Measurements from ENCODE around the gene UBE3A.

The UBE3A gene

DNA sequence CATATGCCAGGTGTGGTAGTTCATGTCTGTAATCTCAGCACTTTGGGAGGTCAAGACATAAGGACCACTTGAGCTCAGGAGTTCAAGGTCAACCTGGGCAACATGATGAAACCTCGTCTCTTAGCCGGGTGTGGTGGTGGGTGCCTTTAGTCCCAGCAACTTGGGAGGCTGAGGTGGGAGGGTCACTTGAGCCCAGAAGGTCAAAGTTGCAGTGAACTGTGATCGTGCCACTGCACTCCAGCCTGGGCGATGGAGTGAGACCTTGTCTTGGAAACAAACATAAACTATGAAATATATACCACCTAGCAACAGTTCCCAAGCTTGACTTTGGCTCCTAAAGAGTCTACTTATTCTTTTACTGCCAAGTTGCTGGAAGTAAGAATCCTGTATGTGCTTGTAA lies 30.9 kb downstream of the UBE3A start:
- Mint-ChIP-seq H3K27ac (no peak overlapping the region), H3K27me3 (no peaks in the 10 kb centered on the region), H3K9me3 (peaks cover 1 to 6% of the 10 kb centered on the region in 2 donors), H3K36me3 (peaks cover 26 to 45% of the 10 kb centered on the region in 2 donors), H3K4me3 (no peak overlapping the region), H3K4me1 (peaks cover 26 to 57% of the 10 kb centered on the region in 2 donors)
- ATAC-seq (replicated peaks) (peak in 1 of 2 donors; percentile 38), DNase-seq (no peak)

DNA sequence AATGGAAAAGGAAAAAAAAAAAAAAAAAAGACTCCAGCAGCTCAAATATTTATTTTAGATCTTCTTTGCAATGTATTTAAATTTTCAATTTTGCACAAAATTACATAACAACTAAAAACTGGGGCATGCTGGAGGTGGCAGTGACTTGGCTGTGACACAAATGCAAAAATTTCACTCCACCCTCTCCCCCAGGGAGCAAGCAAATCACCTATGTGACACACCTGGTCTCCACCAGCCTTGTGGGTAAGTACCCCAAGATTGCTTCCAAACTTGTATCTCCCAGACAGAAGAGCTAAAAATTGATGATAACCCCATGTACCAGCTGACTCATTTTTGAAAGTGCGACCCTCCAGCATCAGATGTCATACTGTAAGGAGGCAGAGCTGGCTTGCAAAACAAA lies 32.0 kb downstream of the UBE3A start:
- ATAC-seq (replicated peaks) (no peak), DNase-seq (no peak)
- H3K9me3 Mint-ChIP-seq, result peaks cover 1 to 9% of the 10 kb centered on the region in 2 donors
- H3K27ac Mint-ChIP-seq, result no peak overlapping the region
- no peak overlapping the region for H3K4me3 Mint-ChIP-seq
- peaks cover 33 to 63% of the 10 kb centered on the region in 2 donors for H3K4me1 Mint-ChIP-seq
- H3K27me3 Mint-ChIP-seq, result no peaks in the 10 kb centered on the region
- peaks cover 35 to 53% of the 10 kb centered on the region in 2 donors for H3K36me3 Mint-ChIP-seq

GRCh38 chr15:25406261-25406660 lies 32.6 kb downstream of the UBE3A start:
- peaks cover 1 to 9% of the 10 kb centered on the region in 2 donors for H3K9me3 Mint-ChIP-seq
- H3K36me3 Mint-ChIP-seq, result peaks cover 39 to 54% of the 10 kb centered on the region in 2 donors
- H3K27ac Mint-ChIP-seq, result no peak overlapping the region
- ATAC-seq (replicated peaks) (no peak), DNase-seq (no peak)
- peaks cover 36 to 63% of the 10 kb centered on the region in 2 donors for H3K4me1 Mint-ChIP-seq
- H3K4me3 Mint-ChIP-seq, result no peak overlapping the region
- no peaks in the 10 kb centered on the region for H3K27me3 Mint-ChIP-seq

GRCh38 chr15:25403771-25404170 lies 35.1 kb downstream of the UBE3A start:
- ATAC-seq (replicated peaks), result peak; percentile 83 to 89
- no peak overlapping the region for H3K4me3 Mint-ChIP-seq
- peaks cover 1 to 9% of the 10 kb centered on the region in 2 donors for H3K9me3 Mint-ChIP-seq
- peaks cover 30 to 52% of the 10 kb centered on the region in 2 donors for H3K4me1 Mint-ChIP-seq
- no peak for DNase-seq
- no peaks in the 10 kb centered on the region for H3K27me3 Mint-ChIP-seq
- H3K36me3 Mint-ChIP-seq, result peaks cover 45 to 57% of the 10 kb centered on the region in 2 donors
- no peak overlapping the region for H3K27ac Mint-ChIP-seq

DNA sequence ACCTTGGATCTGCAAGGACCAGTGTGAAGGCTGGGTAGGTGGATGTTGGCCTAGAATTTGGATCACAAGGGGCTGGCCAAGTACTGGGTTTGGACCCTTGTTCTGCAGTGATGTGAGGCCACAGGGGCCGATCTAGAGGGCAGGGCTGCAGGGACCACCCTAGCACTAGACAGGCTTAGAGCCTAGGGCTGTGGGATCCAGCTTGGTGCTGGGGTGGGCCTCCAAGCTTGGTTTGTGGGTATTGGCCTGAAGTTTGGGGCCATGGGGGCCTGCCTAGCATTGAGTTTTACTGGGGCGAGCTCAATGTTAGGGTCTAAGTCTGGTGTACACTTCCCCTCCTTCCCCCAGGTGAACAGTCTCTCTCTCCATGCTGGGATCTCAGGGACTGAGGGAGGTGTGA lies 36.5 kb downstream of the UBE3A start:
- Mint-ChIP-seq H3K4me3 (no peak overlapping the region), H3K36me3 (peaks cover 53 to 69% of the 10 kb centered on the region in 2 donors), H3K9me3 (peaks cover 1 to 9% of the 10 kb centered on the region in 2 donors), H3K27me3 (no peaks in the 10 kb centered on the region), H3K4me1 (peaks cover 38 to 56% of the 10 kb centered on the region in 2 donors), H3K27ac (peak overlapping the region; percentile 20)
- ATAC-seq (replicated peaks), result no peak
- no peak for DNase-seq

- no peak overlapping the region for H3K4me3 Mint-ChIP-seq
- peaks cover 50 to 64% of the 10 kb centered on the region in 2 donors for H3K36me3 Mint-ChIP-seq
- H3K27ac Mint-ChIP-seq, result no peak overlapping the region
- peaks cover 34 to 47% of the 10 kb centered on the region in 2 donors for H3K4me1 Mint-ChIP-seq
- ATAC-seq (replicated peaks) (no peak), DNase-seq (no peak)
- no peaks in the 10 kb centered on the region for H3K27me3 Mint-ChIP-seq
- peaks cover under 1 to 9% of the 10 kb centered on the region in 2 donors for H3K9me3 Mint-ChIP-seq
Measured at GRCh38 chr15:25401501-25401900, 37.3 kb downstream of the UBE3A start.

DNA sequence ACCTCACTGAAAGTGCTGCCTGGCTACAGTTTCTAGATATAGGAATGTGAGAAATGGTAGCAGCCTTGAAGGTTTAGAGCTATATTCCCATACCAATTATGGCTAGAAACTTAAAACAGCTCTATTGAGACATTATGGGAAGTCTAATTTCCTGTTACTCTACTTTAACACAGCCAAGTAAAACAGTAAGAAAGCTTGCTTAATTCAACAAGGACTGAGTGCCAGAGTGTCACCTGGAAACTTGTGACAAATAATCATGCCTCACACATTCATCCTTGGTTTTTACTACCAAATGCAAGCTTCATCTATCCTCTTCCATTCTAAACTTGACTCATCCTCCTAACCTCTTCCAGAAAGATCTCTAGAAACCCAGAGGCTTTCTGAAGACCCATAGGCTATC lies 41.7 kb downstream of the UBE3A start:
- Mint-ChIP-seq H3K9me3 (no peaks in the 10 kb centered on the region), H3K36me3 (peaks cover 33 to 52% of the 10 kb centered on the region in 2 donors), H3K27ac (no peak overlapping the region), H3K4me3 (no peak overlapping the region), H3K4me1 (peaks cover 18 to 29% of the 10 kb centered on the region in 2 donors), H3K27me3 (no peaks in the 10 kb centered on the region)
- ATAC-seq (replicated peaks) (no peak), DNase-seq (no peak)

- no peaks in the 10 kb centered on the region for H3K27me3 Mint-ChIP-seq
- no peak overlapping the region for H3K27ac Mint-ChIP-seq
- H3K4me3 Mint-ChIP-seq, result no peak overlapping the region
- no peak for ATAC-seq (replicated peaks)
- no peak for DNase-seq
- peaks cover 15 to 25% of the 10 kb centered on the region in 2 donors for H3K4me1 Mint-ChIP-seq
- H3K36me3 Mint-ChIP-seq, result peaks cover 33 to 49% of the 10 kb centered on the region in 2 donors
- no peaks in the 10 kb centered on the region for H3K9me3 Mint-ChIP-seq
Measured at GRCh38 chr15:25394898-25395297, 43.9 kb downstream of the UBE3A start.

GRCh38 chr15:25392806-25393205 lies 46.0 kb downstream of the UBE3A start:
- no peak for DNase-seq
- no peak overlapping the region for H3K4me3 Mint-ChIP-seq
- H3K27ac Mint-ChIP-seq, result no peak overlapping the region
- peaks cover 40 to 51% of the 10 kb centered on the region in 2 donors for H3K36me3 Mint-ChIP-seq
- no peak for ATAC-seq (replicated peaks)
- peaks cover 0 to 3% of the 10 kb centered on the region in 2 donors for H3K9me3 Mint-ChIP-seq
- H3K27me3 Mint-ChIP-seq, result no peaks in the 10 kb centered on the region
- H3K4me1 Mint-ChIP-seq, result peaks cover 20 to 37% of the 10 kb centered on the region in 2 donors

- peaks cover 0 to 3% of the 10 kb centered on the region in 2 donors for H3K9me3 Mint-ChIP-seq
- ATAC-seq (replicated peaks) (no peak), DNase-seq (no peak)
- peaks cover 14 to 37% of the 10 kb centered on the region in 2 donors for H3K4me1 Mint-ChIP-seq
- H3K36me3 Mint-ChIP-seq, result peaks cover 34 to 51% of the 10 kb centered on the region in 2 donors
- H3K27ac Mint-ChIP-seq, result no peak overlapping the region
- no peaks in the 10 kb centered on the region for H3K27me3 Mint-ChIP-seq
- H3K4me3 Mint-ChIP-seq, result no peak overlapping the region
Measured at GRCh38 chr15:25391971-25392721, 46.7 kb downstream of the UBE3A start.

DNA sequence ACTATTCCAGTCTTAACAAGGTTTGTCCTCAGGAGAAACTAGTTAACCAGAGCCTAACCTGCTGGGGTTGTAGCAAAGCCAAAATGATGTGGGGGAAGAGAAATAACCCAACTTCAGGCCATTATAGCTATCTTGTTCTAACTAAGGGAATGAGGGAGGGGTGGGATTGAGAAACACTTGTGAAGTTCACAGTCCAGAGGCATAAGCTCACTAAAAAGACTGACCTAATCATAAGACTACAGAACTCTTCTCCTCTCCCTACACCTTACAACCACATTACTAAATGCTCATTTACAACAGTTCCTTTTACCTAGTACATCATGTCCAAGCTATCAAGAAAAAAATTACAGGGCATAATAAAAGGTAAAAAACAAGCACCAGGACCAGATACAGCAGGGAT lies 52.8 kb downstream of the UBE3A start:
- no peak overlapping the region for H3K4me3 Mint-ChIP-seq
- peaks cover 67 to 88% of the 10 kb centered on the region in 2 donors for H3K36me3 Mint-ChIP-seq
- H3K4me1 Mint-ChIP-seq, result peaks cover 24 to 49% of the 10 kb centered on the region in 2 donors
- DNase-seq (no peak), ATAC-seq (replicated peaks) (no peak)
- peaks cover 13 to 17% of the 10 kb centered on the region in 2 donors for H3K9me3 Mint-ChIP-seq
- no peak overlapping the region for H3K27ac Mint-ChIP-seq
- no peaks in the 10 kb centered on the region for H3K27me3 Mint-ChIP-seq

GRCh38 chr15:25381579-25381978 lies 57.2 kb downstream of the UBE3A start:
- DNase-seq (no peak), ATAC-seq (replicated peaks) (no peak)
- Mint-ChIP-seq H3K36me3 (peaks cover 52 to 73% of the 10 kb centered on the region in 2 donors), H3K27me3 (no peaks in the 10 kb centered on the region), H3K9me3 (peaks cover 15 to 17% of the 10 kb centered on the region in 2 donors), H3K4me3 (no peak overlapping the region), H3K4me1 (peaks cover 20 to 38% of the 10 kb centered on the region in 2 donors), H3K27ac (no peak overlapping the region)

GRCh38 chr15:25378501-25378901 lies 60.3 kb downstream of the UBE3A start:
- Mint-ChIP-seq H3K36me3 (peaks cover 32 to 62% of the 10 kb centered on the region in 2 donors), H3K4me3 (no peak overlapping the region), H3K4me1 (peaks cover 15 to 27% of the 10 kb centered on the region in 2 donors), H3K27ac (peak overlapping the region; percentile 25), H3K9me3 (peaks cover 7 to 8% of the 10 kb centered on the region in 2 donors), H3K27me3 (no peaks in the 10 kb centered on the region)
- no peak for DNase-seq
- peak; percentile 88 to 96 for ATAC-seq (replicated peaks)

DNA sequence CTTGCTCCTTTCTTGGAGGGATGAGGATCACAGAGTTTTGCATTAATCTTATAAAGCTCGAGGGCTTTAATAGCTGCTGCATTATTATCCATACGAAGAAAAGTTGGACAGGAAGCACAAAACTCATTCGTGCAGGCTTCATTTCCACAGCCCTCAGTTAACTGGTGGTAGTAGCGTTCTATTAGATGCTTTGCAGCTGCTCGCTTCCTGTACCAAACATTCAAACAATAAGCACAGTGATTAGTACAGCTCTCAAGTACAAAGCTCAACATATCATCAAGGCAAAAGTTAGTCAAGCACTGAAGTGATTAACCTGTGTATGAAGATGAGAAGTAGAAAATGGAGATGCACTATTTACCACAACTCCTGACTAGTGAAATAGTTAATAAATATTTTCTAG lies 63.3 kb downstream of the UBE3A start:
- H3K9me3 Mint-ChIP-seq, result peaks cover 2 to 4% of the 10 kb centered on the region in 2 donors
- ATAC-seq (replicated peaks) (no peak), DNase-seq (no peak)
- no peak overlapping the region for H3K27ac Mint-ChIP-seq
- H3K4me1 Mint-ChIP-seq, result peaks cover 11 to 16% of the 10 kb centered on the region in 2 donors
- H3K27me3 Mint-ChIP-seq, result no peaks in the 10 kb centered on the region
- no peak overlapping the region for H3K4me3 Mint-ChIP-seq
- H3K36me3 Mint-ChIP-seq, result peaks cover 30 to 62% of the 10 kb centered on the region in 2 donors

DNA sequence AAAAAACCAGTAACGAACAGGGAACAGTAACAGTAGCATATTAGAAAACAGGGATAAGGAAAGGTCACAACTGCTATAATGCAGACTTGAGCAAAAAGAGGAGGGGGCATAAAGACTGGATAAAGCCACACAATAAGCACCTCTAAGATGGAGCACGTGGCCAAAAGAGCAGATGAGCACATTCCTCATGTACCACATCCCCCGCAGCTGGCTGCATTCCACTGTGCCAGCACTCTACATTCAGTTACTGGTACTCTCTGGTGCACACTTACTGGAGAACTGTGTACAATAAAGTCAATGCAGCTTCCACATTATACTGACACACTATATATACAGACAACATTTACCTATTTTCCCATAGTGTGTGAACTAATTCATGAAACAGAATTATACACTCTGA lies 64.7 kb downstream of the UBE3A start:
- DNase-seq (no peak), ATAC-seq (replicated peaks) (no peak)
- H3K36me3 Mint-ChIP-seq, result peaks cover 31 to 59% of the 10 kb centered on the region in 2 donors
- no peak overlapping the region for H3K27ac Mint-ChIP-seq
- no peak overlapping the region for H3K4me3 Mint-ChIP-seq
- peaks cover 5 to 12% of the 10 kb centered on the region in 2 donors for H3K4me1 Mint-ChIP-seq
- H3K9me3 Mint-ChIP-seq, result no peaks in the 10 kb centered on the region
- H3K27me3 Mint-ChIP-seq, result no peaks in the 10 kb centered on the region
